Measurements from ENCODE around the gene MIER1.

MIER1 gene

DNA sequence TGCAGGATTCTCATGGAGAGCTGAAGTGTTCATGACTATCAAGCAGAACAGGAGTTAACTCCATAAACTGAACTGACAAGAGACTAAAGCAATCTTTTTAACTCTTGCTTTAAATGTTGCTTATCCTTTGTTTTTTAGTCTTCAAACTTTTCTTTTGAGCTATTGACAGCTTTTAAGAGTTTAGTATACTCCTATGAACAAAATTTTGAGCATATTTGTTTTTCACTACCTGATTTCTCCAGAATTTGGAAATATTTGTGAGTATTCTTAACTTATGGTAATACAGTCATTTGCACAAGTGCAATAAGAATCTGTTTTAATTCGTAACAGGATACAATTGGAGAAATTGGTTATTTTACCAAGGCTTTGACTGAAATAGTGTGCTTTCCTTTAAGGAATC, 7.3 kb upstream of the MIER1 start:
- Histone ChIP-seq H3K4me3 (ENCODE audit: low read length, poor library complexity, severe bottlenecking) (no peak overlapping the region), H3K4me1 (ENCODE audit: insufficient read depth, low read length, poor library complexity, severe bottlenecking) (peaks cover 4% of the 10 kb centered on the region), H3K9ac (ENCODE audit: low read depth, low read length, poor library complexity, severe bottlenecking) (no peak overlapping the region), H3F3A (ENCODE audit: low read depth) (no peaks in the 10 kb centered on the region), H4K20me1 (ENCODE audit: insufficient read depth, low read length, poor library complexity, severe bottlenecking) (no peaks in the 10 kb centered on the region), H3K36me3 (ENCODE audit: insufficient read depth, low read length) (no peaks in the 10 kb centered on the region), H3K27me3 (ENCODE audit: insufficient read depth, low read length, poor library complexity, severe bottlenecking) (no peaks in the 10 kb centered on the region), H3K9me3 (ENCODE audit: insufficient read depth, low read depth, low read length) (peaks cover 11% of the 10 kb centered on the region; the same call in 1 of the 2 replicates), H2AFZ (ENCODE audit: low read length) (no peak overlapping the region), H3K4me2 (ENCODE audit: low read depth, low read length, poor library complexity, severe bottlenecking) (no peak overlapping the region), H3K9me2 (replicated peaks; ENCODE audit: low read depth, low read length) (no peaks in the 10 kb centered on the region), H3K79me2 (ENCODE audit: insufficient read depth, low read length) (no peaks in the 10 kb centered on the region)
- TF ChIP-seq, protein P1, sequence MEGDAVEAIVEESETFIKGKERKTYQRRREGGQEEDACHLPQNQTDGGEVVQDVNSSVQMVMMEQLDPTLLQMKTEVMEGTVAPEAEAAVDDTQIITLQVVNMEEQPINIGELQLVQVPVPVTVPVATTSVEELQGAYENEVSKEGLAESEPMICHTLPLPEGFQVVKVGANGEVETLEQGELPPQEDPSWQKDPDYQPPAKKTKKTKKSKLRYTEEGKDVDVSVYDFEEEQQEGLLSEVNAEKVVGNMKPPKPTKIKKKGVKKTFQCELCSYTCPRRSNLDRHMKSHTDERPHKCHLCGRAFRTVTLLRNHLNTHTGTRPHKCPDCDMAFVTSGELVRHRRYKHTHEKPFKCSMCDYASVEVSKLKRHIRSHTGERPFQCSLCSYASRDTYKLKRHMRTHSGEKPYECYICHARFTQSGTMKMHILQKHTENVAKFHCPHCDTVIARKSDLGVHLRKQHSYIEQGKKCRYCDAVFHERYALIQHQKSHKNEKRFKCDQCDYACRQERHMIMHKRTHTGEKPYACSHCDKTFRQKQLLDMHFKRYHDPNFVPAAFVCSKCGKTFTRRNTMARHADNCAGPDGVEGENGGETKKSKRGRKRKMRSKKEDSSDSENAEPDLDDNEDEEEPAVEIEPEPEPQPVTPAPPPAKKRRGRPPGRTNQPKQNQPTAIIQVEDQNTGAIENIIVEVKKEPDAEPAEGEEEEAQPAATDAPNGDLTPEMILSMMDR (conservative IDR thresholded peaks at IDR 0.05; ENCODE audit: low read length), result no peak
- no peak for TF ChIP-seq EZH2phosphoT487 (IDR thresholded peaks at IDR 0.05; ENCODE audit: borderline replicate concordance)

DNA sequence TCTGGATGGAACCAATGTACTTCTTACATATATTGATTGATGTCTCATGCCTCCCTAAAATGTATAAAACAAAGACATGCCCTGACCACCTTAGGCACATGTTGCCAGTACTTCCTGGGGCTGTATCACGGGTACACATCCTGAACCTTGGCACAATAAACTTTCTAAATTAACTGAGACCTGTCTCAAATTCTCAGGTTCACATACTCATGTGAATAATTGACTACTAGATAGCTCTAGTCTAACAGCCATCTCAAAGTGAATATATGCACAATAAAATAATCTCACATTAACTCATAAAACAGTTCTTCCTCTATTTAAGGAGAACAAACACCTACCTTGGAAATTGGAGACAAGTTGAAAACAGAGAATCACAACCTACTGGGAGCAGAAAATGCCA, 5.7 kb upstream of the MIER1 start:
- H3K9me2 ChIP-seq (replicated peaks; ENCODE audit: low read depth, low read length), result no peaks in the 10 kb centered on the region
- H4K20me1 ChIP-seq (ENCODE audit: insufficient read depth, low read length, poor library complexity, severe bottlenecking), result no peaks in the 10 kb centered on the region
- peaks cover 12% of the 10 kb centered on the region for H3K79me2 ChIP-seq (ENCODE audit: insufficient read depth, low read length)
- no peak overlapping the region for H2AFZ ChIP-seq (ENCODE audit: low read length)
- TF ChIP-seq EZH2phosphoT487 (IDR thresholded peaks at IDR 0.05; ENCODE audit: borderline replicate concordance), result no peak
- TF ChIP-seq, protein P1 (conservative IDR thresholded peaks at IDR 0.05; ENCODE audit: low read length), result no peak
- no peak overlapping the region for H3K4me3 ChIP-seq (ENCODE audit: low read length, poor library complexity, severe bottlenecking)
- no peaks in the 10 kb centered on the region for H3K27me3 ChIP-seq (ENCODE audit: insufficient read depth, low read length, poor library complexity, severe bottlenecking)
- H3K9me3 ChIP-seq (ENCODE audit: insufficient read depth, low read depth, low read length), result peaks cover 11% of the 10 kb centered on the region; the same call in 1 of the 2 replicates
- no peaks in the 10 kb centered on the region for H3K36me3 ChIP-seq (ENCODE audit: insufficient read depth, low read length)
- no peaks in the 10 kb centered on the region for H3F3A ChIP-seq (ENCODE audit: low read depth)
- H3K9ac ChIP-seq (ENCODE audit: low read depth, low read length, poor library complexity, severe bottlenecking), result no peak overlapping the region
- H3K4me2 ChIP-seq (ENCODE audit: low read depth, low read length, poor library complexity, severe bottlenecking), result no peak overlapping the region
- peaks cover 16% of the 10 kb centered on the region for H3K4me1 ChIP-seq (ENCODE audit: insufficient read depth, low read length, poor library complexity, severe bottlenecking)

DNA sequence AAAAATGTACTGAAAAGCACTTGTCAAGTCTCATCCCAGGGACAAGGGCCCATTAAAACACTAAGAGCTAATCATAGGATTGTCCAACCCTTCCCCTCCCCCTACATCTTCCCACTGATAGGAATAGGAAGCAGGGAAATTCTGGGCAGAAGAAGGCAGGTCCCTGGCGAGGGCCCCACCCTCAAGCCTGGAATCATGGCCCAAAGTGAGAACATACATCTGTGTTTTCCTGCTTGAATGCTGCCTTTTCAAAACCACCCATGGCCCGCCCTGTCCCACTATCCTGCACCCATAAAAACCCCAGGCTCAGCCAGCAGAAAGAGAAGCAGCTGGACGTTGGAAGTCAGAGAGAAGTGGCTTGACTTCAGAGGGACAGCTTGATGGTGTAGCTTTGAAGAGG, 5.0 kb upstream of the MIER1 start:
- TF ChIP-seq EZH2phosphoT487 (IDR thresholded peaks at IDR 0.05; ENCODE audit: borderline replicate concordance), result no peak
- TF ChIP-seq, protein P1 (conservative IDR thresholded peaks at IDR 0.05; ENCODE audit: low read length), result no peak
- H3K9me2 ChIP-seq (replicated peaks; ENCODE audit: low read depth, low read length), result no peaks in the 10 kb centered on the region
- H3K9ac ChIP-seq (ENCODE audit: low read depth, low read length, poor library complexity, severe bottlenecking), result no peak overlapping the region
- H3K4me1 ChIP-seq (ENCODE audit: insufficient read depth, low read length, poor library complexity, severe bottlenecking), result peaks cover 17% of the 10 kb centered on the region
- H3K4me3 ChIP-seq (ENCODE audit: low read length, poor library complexity, severe bottlenecking), result no peak overlapping the region
- H3K27me3 ChIP-seq (ENCODE audit: insufficient read depth, low read length, poor library complexity, severe bottlenecking), result no peaks in the 10 kb centered on the region
- peaks cover 17% of the 10 kb centered on the region for H3K79me2 ChIP-seq (ENCODE audit: insufficient read depth, low read length)
- H3K36me3 ChIP-seq (ENCODE audit: insufficient read depth, low read length), result no peaks in the 10 kb centered on the region
- H4K20me1 ChIP-seq (ENCODE audit: insufficient read depth, low read length, poor library complexity, severe bottlenecking), result no peaks in the 10 kb centered on the region
- peaks cover 11% of the 10 kb centered on the region; the same call in 1 of the 2 replicates for H3K9me3 ChIP-seq (ENCODE audit: insufficient read depth, low read depth, low read length)
- no peak overlapping the region for H2AFZ ChIP-seq (ENCODE audit: low read length)
- no peaks in the 10 kb centered on the region for H3F3A ChIP-seq (ENCODE audit: low read depth)
- no peak overlapping the region for H3K4me2 ChIP-seq (ENCODE audit: low read depth, low read length, poor library complexity, severe bottlenecking)
